BE2C (cell line): Measurements from ENCODE around the gene PDYN.

ENCODE experiments used
- DNase-seq: peaks from one replicate; pipeline ENCODE4 v3.0.0-alpha.2; 2020
- H3K27me3 ChIP-seq: fragments of 250-450 bp; sonication (Bioruptor Pico); 2 replicates; pipeline ENCODE4 v1.5.1; 2020; ENCODE audit warnings: mild to moderate bottlenecking
- H3K36me3 ChIP-seq: fragments of 250-450 bp; sonication (Bioruptor Pico); 2 replicates; pipeline ENCODE4 v1.5.1; 2020; ENCODE audit warnings: mild to moderate bottlenecking
- H3K4me1 ChIP-seq: fragments of 250-450 bp; sonication (Bioruptor Pico); 2 replicates; pipeline ENCODE4 v1.5.1; 2020
- H3K4me3 ChIP-seq: 2 replicates; pipeline ENCODE4 v1.5.1; 2011; ENCODE audit warnings: low read depth, low read length
- H3K9me3 ChIP-seq: fragments of 250-450 bp; sonication (Bioruptor Pico); 2 replicates; pipeline ENCODE4 v1.5.1; 2020
- CTCF ChIP-seq: IDR thresholded peaks from 2 replicates; pipeline ENCODE4 v1.5.1; 2012; ENCODE audit warnings: mild to moderate bottlenecking, low read depth, low read length

PDYN gene

GRCh38 chr20:1964061-1964460 is 29.8 kb downstream of the PDYN start:
- Histone ChIP-seq H3K27me3 (no peaks in the 10 kb centered on the region), H3K36me3 (no peaks in the 10 kb centered on the region), H3K4me1 (no peaks in the 10 kb centered on the region), H3K4me3 (no peak overlapping the region), H3K9me3 (no peaks in the 10 kb centered on the region)
- no peak for DNase-seq
- TF ChIP-seq CTCF: no peak

- no peaks in the 10 kb centered on the region for H3K36me3 ChIP-seq
- no peak for TF ChIP-seq CTCF
These were observed 32.5 kb downstream of the PDYN start for GRCh38 chr20:1961374-1961773.

GRCh38 chr20:1959156-1959555 is 34.7 kb downstream of the PDYN start:
- DNase-seq: no peak
- Histone ChIP-seq H3K27me3 (no peaks in the 10 kb centered on the region), H3K36me3 (no peaks in the 10 kb centered on the region), H3K4me3 (no peak overlapping the region), H3K4me1 (no peaks in the 10 kb centered on the region), H3K9me3 (no peaks in the 10 kb centered on the region)
- no peak for TF ChIP-seq CTCF

More at GRCh38 chr20:1961374-1961773, 32.5 kb downstream of the PDYN start:
- DNase-seq: no peak
- no peak overlapping the region for H3K4me3 ChIP-seq
- no peaks in the 10 kb centered on the region for H3K9me3 ChIP-seq
- H3K27me3 ChIP-seq: no peaks in the 10 kb centered on the region
- no peaks in the 10 kb centered on the region for H3K4me1 ChIP-seq

GRCh38 chr20:1958426-1958825 is 35.4 kb downstream of the PDYN start:
- Histone ChIP-seq H3K27me3 (no peaks in the 10 kb centered on the region), H3K9me3 (no peaks in the 10 kb centered on the region), H3K36me3 (no peaks in the 10 kb centered on the region), H3K4me1 (no peaks in the 10 kb centered on the region), H3K4me3 (no peak overlapping the region)
- DNase-seq: no peak
- TF ChIP-seq CTCF: no peak

GRCh38 chr20:1955217-1955616 is 38.6 kb downstream of the PDYN start:
- no peaks in the 10 kb centered on the region for H3K9me3 ChIP-seq
- H3K36me3 ChIP-seq: no peaks in the 10 kb centered on the region
- DNase-seq: no peak
- TF ChIP-seq CTCF: no peak
- no peaks in the 10 kb centered on the region for H3K27me3 ChIP-seq
- H3K4me1 ChIP-seq: no peaks in the 10 kb centered on the region
- no peak overlapping the region for H3K4me3 ChIP-seq

GRCh38 chr20:1953621-1954020 is 40.2 kb downstream of the PDYN start:
- Histone ChIP-seq H3K36me3 (no peaks in the 10 kb centered on the region), H3K4me3 (no peak overlapping the region), H3K9me3 (no peaks in the 10 kb centered on the region), H3K4me1 (no peaks in the 10 kb centered on the region), H3K27me3 (no peaks in the 10 kb centered on the region)
- TF ChIP-seq CTCF: no peak
- no peak for DNase-seq
